ENCODE measurements around the gene TGFA. TPM values are rescaled to one million over a fixed set of nuclear protein-coding genes. Genes with fewer than 3 reads are reported as not detected.

TGFA gene
- total and polyA plus RNA-seq, 7 donors, result 0.33 to 12.7 (median 3.1) TPM; not detected in 1

DNA sequence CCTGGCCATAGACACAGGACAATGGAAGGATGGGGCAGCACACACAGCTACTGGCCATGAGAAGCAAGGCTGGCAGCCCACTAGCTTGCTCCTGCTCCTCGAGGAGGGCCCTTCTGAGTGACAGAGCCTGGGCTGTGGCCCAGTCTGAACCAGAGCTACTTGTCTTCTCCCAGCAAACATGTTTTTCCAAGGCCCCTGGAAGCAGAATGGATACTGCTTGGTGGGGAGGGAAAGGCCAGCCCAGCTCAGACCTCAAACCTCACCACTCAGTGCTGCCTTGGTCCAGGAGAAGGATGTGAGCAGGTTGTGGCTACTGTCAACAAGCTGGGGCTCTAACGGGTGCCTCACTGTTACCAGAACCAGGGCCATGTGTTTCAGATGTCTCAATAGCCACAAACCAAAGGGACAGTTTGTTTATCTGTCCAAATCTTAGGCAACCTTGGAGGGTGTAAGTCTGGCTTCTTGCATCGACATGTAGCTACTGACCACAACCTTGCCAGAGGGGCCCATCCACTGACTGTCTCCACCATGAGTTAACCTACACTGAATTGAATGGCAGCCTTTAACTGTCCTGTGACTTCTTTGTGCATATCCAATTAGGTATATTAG lies 98.6 kb downstream of the TGFA start:
- Histone ChIP-seq H3K36me3 (no peaks in the 10 kb centered on the region), H3K9me3 (no peaks in the 10 kb centered on the region), H3K27me3 (no peaks in the 10 kb centered on the region), H3K4me3 (no peak overlapping the region), H3K4me1 (no peaks in the 10 kb centered on the region), H3K27ac (no peak overlapping the region)
- DNase-seq, result no peak
- no peak for TF ChIP-seq POLR2A (IDR thresholded peaks at IDR 0.05)
- TF ChIP-seq, protein P1, sequence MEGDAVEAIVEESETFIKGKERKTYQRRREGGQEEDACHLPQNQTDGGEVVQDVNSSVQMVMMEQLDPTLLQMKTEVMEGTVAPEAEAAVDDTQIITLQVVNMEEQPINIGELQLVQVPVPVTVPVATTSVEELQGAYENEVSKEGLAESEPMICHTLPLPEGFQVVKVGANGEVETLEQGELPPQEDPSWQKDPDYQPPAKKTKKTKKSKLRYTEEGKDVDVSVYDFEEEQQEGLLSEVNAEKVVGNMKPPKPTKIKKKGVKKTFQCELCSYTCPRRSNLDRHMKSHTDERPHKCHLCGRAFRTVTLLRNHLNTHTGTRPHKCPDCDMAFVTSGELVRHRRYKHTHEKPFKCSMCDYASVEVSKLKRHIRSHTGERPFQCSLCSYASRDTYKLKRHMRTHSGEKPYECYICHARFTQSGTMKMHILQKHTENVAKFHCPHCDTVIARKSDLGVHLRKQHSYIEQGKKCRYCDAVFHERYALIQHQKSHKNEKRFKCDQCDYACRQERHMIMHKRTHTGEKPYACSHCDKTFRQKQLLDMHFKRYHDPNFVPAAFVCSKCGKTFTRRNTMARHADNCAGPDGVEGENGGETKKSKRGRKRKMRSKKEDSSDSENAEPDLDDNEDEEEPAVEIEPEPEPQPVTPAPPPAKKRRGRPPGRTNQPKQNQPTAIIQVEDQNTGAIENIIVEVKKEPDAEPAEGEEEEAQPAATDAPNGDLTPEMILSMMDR (IDR thresholded peaks at IDR 0.05), result no peak
- no peak for TF ChIP-seq EP300 (IDR thresholded peaks at IDR 0.05)
- intact Hi-C loops (cut with DNase I), result no loop called here
- 78 to 85% methylated on average over 3 of the region's 3 CpGs for WGBS, 2 donors

DNA sequence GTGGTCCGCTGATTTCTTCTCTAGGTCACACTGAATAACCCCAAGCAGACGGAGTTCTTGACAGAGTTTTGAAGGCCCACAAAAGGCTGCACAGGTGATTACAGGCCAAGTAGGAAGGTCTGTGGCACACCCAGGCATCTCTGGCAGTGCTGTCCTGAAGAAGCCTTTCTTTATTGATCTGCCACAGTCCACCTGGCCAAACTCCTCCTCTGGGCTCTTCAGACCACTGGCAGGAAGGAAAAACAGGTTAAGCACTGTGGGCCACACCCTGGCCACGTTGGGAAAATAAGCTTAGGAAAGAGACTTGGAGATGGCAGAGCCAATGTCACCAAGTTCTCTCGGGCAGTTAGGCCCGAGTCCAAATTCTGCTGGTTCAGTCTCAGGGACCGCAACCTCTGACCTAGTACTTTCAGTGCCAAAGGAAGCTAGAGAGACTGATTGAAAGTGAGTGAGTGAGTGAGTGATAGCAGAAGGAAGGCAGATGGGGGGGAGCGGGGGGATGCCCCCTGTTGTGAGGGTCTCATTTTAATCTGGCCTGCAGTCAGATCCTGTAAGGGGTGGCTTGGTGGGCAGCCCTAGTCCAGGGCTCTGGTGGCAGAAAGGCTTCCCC lies 102.9 kb downstream of the TGFA start:
- TF ChIP-seq EP300 (IDR thresholded peaks at IDR 0.05) (no peak), POLR2A (IDR thresholded peaks at IDR 0.05) (no peak), POLR2AphosphoS5 (IDR thresholded peaks at IDR 0.05) (no peak)
- TF ChIP-seq, protein P1 (IDR thresholded peaks at IDR 0.05), result no peak
- no peak overlapping the region for H3K27ac ChIP-seq
- intact Hi-C loops (cut with DNase I), result no loop called here
- 47 to 75% methylated on average over 7 of the region's 7 CpGs for WGBS, 2 donors
- peak; percentile 40 for DNase-seq
- no peak overlapping the region for H3K4me3 ChIP-seq
- no peaks in the 10 kb centered on the region for H3K36me3 ChIP-seq
- H3K4me1 ChIP-seq, result no peaks in the 10 kb centered on the region
- no peaks in the 10 kb centered on the region for H3K27me3 ChIP-seq
- H3K9me3 ChIP-seq, result no peaks in the 10 kb centered on the region

DNA sequence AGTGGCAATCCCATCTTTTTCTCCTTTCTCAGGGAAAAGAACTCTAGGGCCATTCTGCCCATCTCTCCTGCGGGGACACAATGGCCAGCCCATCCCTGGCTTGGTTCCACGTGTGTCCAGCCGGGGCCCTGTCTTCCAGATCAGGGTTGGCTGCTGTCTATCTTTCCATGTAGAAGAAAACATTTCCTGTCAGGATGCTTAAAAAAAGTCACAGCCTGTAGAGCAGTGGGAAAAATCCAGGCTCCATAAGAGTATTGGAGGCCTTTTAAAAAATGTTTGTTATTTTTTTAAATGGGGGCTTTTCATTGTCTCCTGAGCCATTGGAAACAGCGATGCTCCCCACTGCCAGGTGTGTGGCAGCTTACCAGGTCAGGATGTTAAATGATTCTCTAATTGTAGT lies 105.6 kb downstream of the TGFA start:
- intact Hi-C loops (cut with DNase I), result no loop called here
- Histone ChIP-seq H3K4me1 (no peaks in the 10 kb centered on the region), H3K9me3 (no peaks in the 10 kb centered on the region), H3K27ac (no peak overlapping the region), H3K36me3 (no peaks in the 10 kb centered on the region), H3K4me3 (no peak overlapping the region), H3K27me3 (no peaks in the 10 kb centered on the region)
- no peak for TF ChIP-seq POLR2AphosphoS5 (IDR thresholded peaks at IDR 0.05)
- WGBS, 2 donors, result 86 to 91% methylated on average over 4 of the region's 4 CpGs
- no peak for DNase-seq

DNA sequence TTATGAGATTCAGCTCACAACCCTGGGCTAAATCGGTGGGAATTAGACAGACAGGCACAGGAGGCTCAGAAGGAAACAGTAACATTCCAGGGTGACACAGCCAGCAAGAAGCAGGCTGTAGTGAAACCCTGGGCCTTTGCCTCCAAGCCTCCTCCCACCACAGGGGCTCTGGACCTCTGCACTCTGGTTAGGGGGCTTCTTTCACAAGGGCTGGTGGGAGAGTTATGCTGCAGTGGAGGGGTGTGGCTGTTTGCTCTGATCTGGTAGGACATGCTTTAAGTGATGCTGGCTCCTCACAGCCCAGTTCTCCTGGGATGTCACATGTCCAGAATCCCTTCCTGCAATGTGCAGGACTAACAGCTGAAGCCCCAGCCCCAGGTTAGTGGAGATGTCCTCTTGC lies 109.9 kb downstream of the TGFA start:
- WGBS, 2 donors, result 77% methylated on average over 1 of the region's 1 CpG
- Histone ChIP-seq H3K27me3 (no peaks in the 10 kb centered on the region), H3K4me3 (no peak overlapping the region), H3K36me3 (no peaks in the 10 kb centered on the region), H3K9me3 (no peaks in the 10 kb centered on the region), H3K27ac (no peak overlapping the region), H3K4me1 (no peaks in the 10 kb centered on the region)
- intact Hi-C loops (cut with DNase I), result no loop called here
- TF ChIP-seq POLR2A (IDR thresholded peaks at IDR 0.05), result no peak
- no peak for TF ChIP-seq EP300 (IDR thresholded peaks at IDR 0.05)
- no peak for TF ChIP-seq POLR2AphosphoS5 (IDR thresholded peaks at IDR 0.05)
- TF ChIP-seq, protein P1 (IDR thresholded peaks at IDR 0.05), result no peak
- no peak for DNase-seq

DNA sequence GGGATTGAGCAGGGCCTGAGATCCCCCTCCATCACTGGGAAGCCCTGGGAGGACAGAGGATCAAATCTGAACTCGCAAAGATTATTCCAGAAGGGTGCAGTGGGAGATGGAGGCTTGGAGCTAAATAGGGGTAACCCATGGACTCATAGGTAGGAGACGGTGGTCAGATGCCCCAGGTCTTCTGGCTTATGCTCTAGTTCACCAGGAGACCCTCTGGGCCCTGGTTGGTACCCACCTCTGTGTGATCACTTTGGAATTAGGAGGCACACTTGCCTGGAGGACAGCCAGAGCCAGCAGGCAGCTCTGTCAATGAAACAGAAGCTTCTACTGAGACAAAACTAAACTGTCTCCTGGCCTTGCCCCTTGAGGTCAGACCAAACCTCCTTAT lies 110.6 kb downstream of the TGFA start:
- no peaks in the 10 kb centered on the region for H3K4me1 ChIP-seq
- no peaks in the 10 kb centered on the region for H3K9me3 ChIP-seq
- WGBS, 2 donors, result 90 to 91% methylated on average over 2 of the region's 2 CpGs
- H3K27me3 ChIP-seq, result no peaks in the 10 kb centered on the region
- DNase-seq, result no peak
- TF ChIP-seq, protein P1 (IDR thresholded peaks at IDR 0.05), result no peak
- no peak for TF ChIP-seq POLR2AphosphoS5 (IDR thresholded peaks at IDR 0.05)
- H3K27ac ChIP-seq, result no peak overlapping the region
- no peak overlapping the region for H3K4me3 ChIP-seq
- no peaks in the 10 kb centered on the region for H3K36me3 ChIP-seq
- intact Hi-C loops (cut with DNase I), result no loop called here
